Psoas muscle (tissue), 8 donors: Measurements from ENCODE around the gene MGAT2. TPM values are rescaled to one million over a fixed set of nuclear protein-coding genes. Genes with fewer than 3 reads are reported as not detected.
A peak's percentile ranks its signal among the peaks of the same experiment; 100 is the strongest.

ENCODE experiments used
- ATAC-seq, 4 donors: fragments of 200-7000 bp; cut with Tn5 transposase; one replicate each; pipeline ENCODE4 v1.9.1; 2020; ENCODE audit warnings: moderate library complexity in 3 of 4, mild to moderate bottlenecking in 2 of 4
- DNase-seq, 2 donors: peaks; one replicate each; pipeline ENCODE4 v3.0.0-alpha.2; 2020
- H3K27ac ChIP-seq: fragments of 200-600 bp; one replicate; pipeline ENCODE4 v1.8.0; 2022
- H3K27me3 ChIP-seq, 3 donors: fragments of 200-600 bp in 1 of 3; one replicate each; pipeline versions ENCODE4 v1.6.1 to v1.8.0; 2013 to 2022; ENCODE audit warnings: low read length in 2 of 3, mild to moderate bottlenecking in 2 of 3, moderate library complexity in 1 of 3; ENCODE audit not compliant: insufficient read depth in 3 of 3
- H3K36me3 ChIP-seq, 2 donors: fragments of 200-600 bp in 1 of 2; one replicate each; pipeline versions ENCODE4 v1.6.1 to v1.8.0; 2013 to 2022; ENCODE audit warnings: low read depth in 1 of 2, mild to moderate bottlenecking in 1 of 2, moderate library complexity in 1 of 2; ENCODE audit not compliant: insufficient read depth in 1 of 2
- H3K4me1 ChIP-seq: fragments of 200-600 bp; one replicate; pipeline ENCODE4 v1.8.0; 2022
- H3K4me3 ChIP-seq: fragments of 200-600 bp; one replicate; pipeline ENCODE4 v1.8.0; 2022; ENCODE audit warnings: mild to moderate bottlenecking
- H3K9me3 ChIP-seq: fragments of 200-600 bp; one replicate; pipeline ENCODE4 v1.8.0; 2022
- WGBS, 3 donors: extraction: QIAGEN DNeasy Blood & Tissue Kit; methylation state at CpG; one replicate each; pipeline versions ENCODE4 v1.1.6 to v1.1.7; 2013; 5-methylcytosine and 5-hydroxymethylcytosine counted together
- intact Hi-C, 2 donors: fragments of 100-400 bp; cut with DNase I; formaldehyde crosslinking; loops; one replicate each; pipeline versions ENCODE4 v1.11.0 to v1.14.2; 2022
- polyA plus RNA-seq, 3 donors: library from polyadenylated mRNA; stranded (reverse); fragments of 200-250 nt; gene quantifications; one replicate each; pipeline ENCODE4 v1.2.3, GENCODE V29; 2013
- total RNA-seq, 4 donors: library from RNA; stranded (reverse); fragmentation: NEBNext Ultra II Directional in 2 of 4; extraction: Animal tissue kit (Norgen Biotek cat#: 25700) in 2 of 4; gene quantifications; one replicate each; pipeline versions ENCODE4 v1.2.1 to v1.2.4, GENCODE V29; 2021 to 2023
- TF ChIP-seq, protein P1 (sequence below): fragments of 200-600 bp; IDR thresholded peaks from one replicate; pipeline ENCODE4 v1.8.0; 2022; ENCODE audit warnings: antibody characterized with exemption
- donor health status: healthy with polysubstance abuse.
- donor health status: DM: no; HTN: no; CAD: no; lungs with moderate emphysema.
- donor health status: Bipolar disorder and iron deficiency.
- donor health status: healthy.
- donor health status: DM: yes; HTN: yes; CAD: no.
- donor health status: DM: no; HTN: no; CAD: no.
- donor health status: DM: no; HTN: no; CAD: no.
- donor health status: DM: yes; HTN: yes; CAD: no.

The MGAT2 gene
- total and polyA plus RNA-seq, 7 donors, result 5.5 to 12.4 (median 9.6) TPM

DNA sequence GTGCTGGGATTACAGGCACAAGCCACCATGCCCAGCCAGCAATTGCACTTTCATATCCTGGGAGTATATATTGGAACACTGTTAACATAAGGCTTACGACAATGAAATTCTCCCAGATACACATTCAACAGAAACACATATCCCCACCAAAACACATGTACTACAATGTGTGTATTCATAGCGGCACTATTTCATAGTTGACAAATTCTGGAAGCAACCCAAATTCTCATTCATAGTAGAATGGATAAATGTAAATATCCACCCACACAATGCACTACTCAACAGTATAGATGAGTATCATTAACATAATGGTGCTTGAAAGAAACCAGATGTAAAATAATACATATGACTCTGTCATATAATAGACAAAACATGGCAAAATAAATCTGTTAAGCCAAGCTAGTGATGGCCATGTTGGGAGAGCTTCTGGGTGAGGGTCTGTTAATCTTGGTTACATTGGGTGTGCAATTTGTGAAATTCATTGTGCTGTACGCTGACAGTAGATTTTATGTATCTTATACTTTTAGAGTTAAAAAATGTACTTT lies 17.0 kb downstream of the MGAT2 start:
- intact Hi-C loops, result loop anchor here in 1 of 2 donors (10.0 kb wide), 2 partner anchors 57 to 217 kb away; partner anchors contain the start of genes KLHDC1 and NEMF
- 91 to 95% (median 93%) methylated on average over 3 of the region's 3 CpGs for WGBS, 3 donors
- H3K4me1 ChIP-seq, result peaks cover 12% of the 10 kb centered on the region
- no peaks in the 10 kb centered on the region for H3K9me3 ChIP-seq
- no peak overlapping the region for H3K4me3 ChIP-seq
- H3K27ac ChIP-seq, result no peak overlapping the region
- peaks cover 5 to 26% of the 10 kb centered on the region in 2 donors for H3K36me3 ChIP-seq
- DNase-seq (no peak), ATAC-seq (no peak)
- TF ChIP-seq, protein P1, sequence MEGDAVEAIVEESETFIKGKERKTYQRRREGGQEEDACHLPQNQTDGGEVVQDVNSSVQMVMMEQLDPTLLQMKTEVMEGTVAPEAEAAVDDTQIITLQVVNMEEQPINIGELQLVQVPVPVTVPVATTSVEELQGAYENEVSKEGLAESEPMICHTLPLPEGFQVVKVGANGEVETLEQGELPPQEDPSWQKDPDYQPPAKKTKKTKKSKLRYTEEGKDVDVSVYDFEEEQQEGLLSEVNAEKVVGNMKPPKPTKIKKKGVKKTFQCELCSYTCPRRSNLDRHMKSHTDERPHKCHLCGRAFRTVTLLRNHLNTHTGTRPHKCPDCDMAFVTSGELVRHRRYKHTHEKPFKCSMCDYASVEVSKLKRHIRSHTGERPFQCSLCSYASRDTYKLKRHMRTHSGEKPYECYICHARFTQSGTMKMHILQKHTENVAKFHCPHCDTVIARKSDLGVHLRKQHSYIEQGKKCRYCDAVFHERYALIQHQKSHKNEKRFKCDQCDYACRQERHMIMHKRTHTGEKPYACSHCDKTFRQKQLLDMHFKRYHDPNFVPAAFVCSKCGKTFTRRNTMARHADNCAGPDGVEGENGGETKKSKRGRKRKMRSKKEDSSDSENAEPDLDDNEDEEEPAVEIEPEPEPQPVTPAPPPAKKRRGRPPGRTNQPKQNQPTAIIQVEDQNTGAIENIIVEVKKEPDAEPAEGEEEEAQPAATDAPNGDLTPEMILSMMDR, result no peak
- no peaks in the 10 kb centered on the region for H3K27me3 ChIP-seq

DNA sequence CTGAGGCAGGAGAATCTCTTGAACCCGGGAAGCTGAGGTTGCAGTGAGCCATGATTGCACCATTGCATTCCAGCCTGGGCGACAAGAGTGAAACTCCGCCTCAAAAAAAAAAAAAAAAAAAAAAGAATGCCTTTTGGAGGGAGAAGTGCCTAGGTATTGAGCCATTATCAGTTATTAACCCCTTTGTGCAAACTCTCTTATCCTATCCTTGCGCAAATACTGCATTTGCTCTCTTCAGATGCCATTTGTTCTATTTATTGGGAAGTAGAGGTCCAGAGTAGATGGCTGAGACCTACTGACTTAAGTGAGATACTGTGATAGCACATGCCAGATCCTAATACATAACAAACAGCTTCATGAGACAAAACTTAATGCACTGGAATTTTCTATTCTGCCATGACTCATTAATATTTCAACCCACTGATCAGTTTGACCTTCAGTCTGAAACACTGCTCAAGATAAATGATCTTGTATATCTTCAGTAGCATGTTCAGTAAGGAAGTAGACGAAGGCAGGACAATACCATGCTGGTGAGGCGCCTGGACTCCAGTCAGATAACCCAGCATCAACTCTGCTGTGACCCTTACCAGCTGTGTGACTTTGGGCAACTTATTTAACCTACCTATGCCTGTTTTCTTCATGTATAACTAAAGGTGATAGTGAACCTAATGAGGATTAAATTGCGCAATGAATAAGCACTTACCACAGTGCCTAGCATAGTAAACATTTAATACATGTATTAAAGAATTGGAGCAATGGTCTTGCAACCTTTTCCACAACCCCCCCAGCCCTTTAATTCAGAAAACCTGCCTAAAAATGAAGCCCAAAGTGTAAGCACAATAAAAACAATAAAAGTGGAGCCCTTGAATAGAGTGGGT lies 20.2 kb downstream of the MGAT2 start:
- no peak overlapping the region for H3K4me3 ChIP-seq
- ATAC-seq (no peak), DNase-seq (no peak)
- H3K4me1 ChIP-seq, result peaks cover 12% of the 10 kb centered on the region
- WGBS, 3 donors, result 95 to 98% (median 95%) methylated on average over 5 to 7 of the region's 7 CpGs
- intact Hi-C loops, result no loop called here
- no peaks in the 10 kb centered on the region for H3K27me3 ChIP-seq
- no peaks in the 10 kb centered on the region for H3K9me3 ChIP-seq
- no peak overlapping the region for H3K27ac ChIP-seq
- peaks cover 5 to 26% of the 10 kb centered on the region in 2 donors for H3K36me3 ChIP-seq
- TF ChIP-seq, protein P1, result no peak

DNA sequence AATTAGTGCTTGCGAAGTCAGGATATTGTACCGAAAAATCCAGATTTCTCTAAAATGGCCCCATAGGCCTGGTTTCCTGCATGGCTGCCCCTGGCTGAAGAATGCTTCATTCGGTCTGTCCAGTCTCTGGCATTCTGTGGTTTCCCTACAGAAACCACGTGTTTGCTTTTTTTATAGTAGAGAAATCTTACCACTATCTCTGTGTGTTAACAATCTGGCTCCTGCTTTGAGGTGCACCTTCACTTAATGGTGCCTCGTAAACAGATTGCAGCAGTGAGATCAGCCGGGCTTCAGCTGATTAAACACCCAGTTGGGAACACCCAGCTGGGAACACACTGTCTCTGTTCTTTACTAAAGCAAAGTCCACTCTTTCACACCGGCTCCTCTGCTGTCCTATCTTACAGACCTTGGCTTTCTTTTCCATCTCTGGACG lies 21.1 kb downstream of the MGAT2 start:
- peak in 2 of 4 donors; percentile 47 to 49 for ATAC-seq
- Histone ChIP-seq H3K4me1 (peaks cover 7% of the 10 kb centered on the region), H3K4me3 (no peak overlapping the region), H3K27ac (peak overlapping the region; percentile 48), H3K27me3 (no peaks in the 10 kb centered on the region), H3K9me3 (no peaks in the 10 kb centered on the region), H3K36me3 (peaks cover 3 to 21% of the 10 kb centered on the region in 2 donors)
- TF ChIP-seq, protein P1, result no peak
- no peak for DNase-seq
- 61 to 70% (median 63%) methylated on average over 8 of the region's 8 CpGs for WGBS, 3 donors
- intact Hi-C loops, result no loop called here

DNA sequence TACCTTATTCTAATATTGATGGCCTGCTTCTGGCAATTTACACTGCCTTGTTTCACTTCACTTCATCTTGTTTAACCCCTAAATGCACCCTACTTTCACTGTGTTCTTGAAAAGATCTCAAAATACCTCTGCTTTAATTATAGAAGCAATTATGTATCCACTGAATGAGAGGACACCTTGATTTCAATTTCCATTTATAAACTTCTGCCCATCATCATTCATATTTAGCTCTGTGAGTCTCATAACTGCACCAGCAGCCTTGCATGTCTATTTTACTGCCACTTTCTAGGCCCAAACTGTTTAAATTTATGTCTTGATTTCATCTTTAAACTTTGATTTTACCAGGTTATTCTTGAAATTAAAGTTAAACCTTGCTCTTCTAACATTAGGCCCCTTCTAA lies 21.6 kb downstream of the MGAT2 start:
- Histone ChIP-seq H3K4me3 (no peak overlapping the region), H3K27ac (peak overlapping the region; percentile 48), H3K36me3 (peaks cover 0 to 17% of the 10 kb centered on the region in 2 donors), H3K9me3 (no peaks in the 10 kb centered on the region), H3K27me3 (no peaks in the 10 kb centered on the region), H3K4me1 (peaks cover 7% of the 10 kb centered on the region)
- ATAC-seq (peak in 1 of 4 donors; percentile 22), DNase-seq (no peak)
- TF ChIP-seq, protein P1, result no peak
- intact Hi-C loops, result no loop called here
